ENCODE data around the gene CINP.
A peak's percentile ranks its signal among the peaks of the same experiment; 100 is the strongest.
"Not testable (repeated sequence)": the region's sequence is repeated elsewhere in the genome, so short reads cannot be mapped to it uniquely, and the experiment has no call there.

CINP gene

GRCh38 chr14:102352213-102352612, 10.5 kb downstream of the CINP start:
- no peak for DNase-seq

- DNase-seq: not testable (repeated sequence)
Observed at GRCh38 chr14:102351593-102351992, 11.1 kb downstream of the CINP start.

GRCh38 chr14:102351023-102351422, 11.7 kb downstream of the CINP start:
- DNase-seq: no peak

- DNase-seq: no peak
Observed at GRCh38 chr14:102348376-102348775, 14.3 kb downstream of the CINP start.

GRCh38 chr14:102346645-102347044, 16.0 kb downstream of the CINP start:
- DNase-seq: no peak

- no peak for DNase-seq
Observed at GRCh38 chr14:102345232-102345631, 17.5 kb downstream of the CINP start.

- DNase-seq: no peak
Observed at GRCh38 chr14:102344485-102344884, 18.2 kb downstream of the CINP start.

- no peak for DNase-seq
Observed at GRCh38 chr14:102344084-102344483, 18.6 kb downstream of the CINP start.

- no peak for DNase-seq
Observed at GRCh38 chr14:102342238-102342637, 20.5 kb downstream of the CINP start.

- DNase-seq: no peak
Observed at GRCh38 chr14:102341566-102341965, 21.1 kb downstream of the CINP start.

GRCh38 chr14:102338724-102339123, 24.0 kb downstream of the CINP start:
- no peak for DNase-seq

- DNase-seq: no peak
Observed at GRCh38 chr14:102335163-102335562, 27.5 kb downstream of the CINP start.

GRCh38 chr14:102333795-102334705, 28.6 kb downstream of the CINP start:
- DNase-seq: no peak

GRCh38 chr14:102333390-102333789, 29.3 kb downstream of the CINP start:
- no peak for DNase-seq

- DNase-seq: no peak
Observed at GRCh38 chr14:102330806-102331205, 31.9 kb downstream of the CINP start.

GRCh38 chr14:102329381-102329780, 33.3 kb downstream of the CINP start:
- DNase-seq: not testable (repeated sequence)

GRCh38 chr14:102326583-102326982, 36.1 kb downstream of the CINP start:
- no peak for DNase-seq

- no peak for DNase-seq
Observed at GRCh38 chr14:102325791-102326345, 36.8 kb downstream of the CINP start.

GRCh38 chr14:102323102-102323501, 39.6 kb downstream of the CINP start:
- peak; percentile 52 for DNase-seq

GRCh38 chr14:102321456-102322422, 41.0 kb downstream of the CINP start:
- no peak for DNase-seq

GRCh38 chr14:102320671-102321455, 41.8 kb downstream of the CINP start:
- DNase-seq: no peak

GRCh38 chr14:102320033-102320660, 42.5 kb downstream of the CINP start:
- peak; percentile 63 for DNase-seq

Data from right forelimb (tissue), 1 donor.